Naive thymus-derived CD8-positive, alpha-beta T cell (primary cell): ENCODE results near the gene APOL1. TPM values are rescaled to one million over a fixed set of nuclear protein-coding genes. Genes with fewer than 3 reads are reported as not detected.
"Not testable (repeated sequence)": the region's sequence is repeated elsewhere in the genome, so short reads cannot be mapped to it uniquely, and the experiment has no call there.

ENCODE experiments used
- ATAC-seq, 2 donors: fragments of 150-1000 bp; cut with Tn5 transposase in 1 of 2; sonication (Bioruptor Pico), chemical (Tn5 transposase) in 1 of 2; 1 replicate in 1 of 2; 2 replicates in 1 of 2; pipeline ENCODE4 v1.10.0; 2021; ENCODE audit warnings: mild to moderate bottlenecking in 2 of 2, moderate library complexity in 2 of 2
- POLR2A ChIA-PET: fragments of 350-600 bp; sonication (Branson Sonifier 250); formaldehyde crosslinking; loops from one replicate; lab custom pipeline; 2021; ENCODE audit warnings: antibody characterized with exemption; lab: Charles Lee
- DNase-seq, 10 donors: peaks; one replicate each; pipeline versions ENCODE4 v3.0.0 to v3.0.0-alpha.2; 2020 to 2022
- H3K27ac Mint-ChIP-seq, 10 donors: one replicate each; pipeline ENCODE4 v1.8.0; 2020 to 2022; ENCODE audit warnings: mild to moderate bottlenecking in 10 of 10, mixed read lengths in 10 of 10, moderate library complexity in 4 of 10, inconsistent platforms in 1 of 10
- H3K27me3 Mint-ChIP-seq, 5 donors: one replicate each; pipeline ENCODE4 v1.8.0; 2021 to 2022; ENCODE audit warnings: mixed read lengths in 5 of 5
- H3K36me3 Mint-ChIP-seq, 3 donors: one replicate each; pipeline ENCODE4 v1.8.0; 2020 to 2022; ENCODE audit warnings: mixed read lengths in 3 of 3, mild to moderate bottlenecking in 2 of 3, inconsistent platforms in 1 of 3
- H3K4me1 Mint-ChIP-seq, 4 donors: one replicate each; pipeline ENCODE4 v1.8.0; 2021 to 2022; ENCODE audit warnings: mixed read lengths in 4 of 4
- H3K4me3 Mint-ChIP-seq, 10 donors: one replicate each; pipeline ENCODE4 v1.8.0; 2020 to 2022; ENCODE audit warnings: mild to moderate bottlenecking in 10 of 10, mixed read lengths in 10 of 10, moderate library complexity in 6 of 10, inconsistent platforms in 1 of 10
- H3K9me3 Mint-ChIP-seq, 9 donors: one replicate each; pipeline ENCODE4 v1.8.0; 2020 to 2022; ENCODE audit warnings: mixed read lengths in 9 of 9, mild to moderate bottlenecking in 3 of 9, inconsistent platforms in 1 of 9, moderate library complexity in 1 of 9
- polyA plus RNA-seq, 3 donors: library from polyadenylated mRNA; unstranded; fragments of 300-500 nt; fragmentation: Illumina TruSeq; gene quantifications; one replicate each; pipeline ENCODE4 v1.2.3, GENCODE V29; 2021
- total RNA-seq, 8 experiments: library from RNA in 2 of 8; stranded (reverse) in 2 of 8; gene quantifications; one replicate each; pipeline ENCODE4 v1.2.3 and lab custom pipeline; 2021 to 2026

The APOL1 gene
- total and polyA plus RNA-seq, 5 experiments from 2014 or later: 3.3 to 16.5 (median 11.8) TPM

GRCh38 chr22:36281781-36282327 lies 28.9 kb downstream of the APOL1 start:
- H3K36me3 Mint-ChIP-seq: peaks cover 0 to 69% (median 11%) of the 10 kb centered on the region in 3 donors
- H3K4me1 Mint-ChIP-seq: peaks cover 11 to 30% (median 25%) of the 10 kb centered on the region in 4 donors
- H3K27me3 Mint-ChIP-seq: no peaks in the 10 kb centered on the region
- H3K27ac Mint-ChIP-seq: peak overlapping the region in 4 of 10 donors; percentile 36 to 83 (median 58)
- no peak overlapping the region for H3K4me3 Mint-ChIP-seq
- DNase-seq (no peak), ATAC-seq (no peak)
- POLR2A ChIA-PET: interaction anchor here (0.7 to 1.7 kb wide), 2 partner anchors 7 to 77 kb away, joined by 3 to 12 read pairs; no protein-coding TSS in a partner anchor
- H3K9me3 Mint-ChIP-seq: no peaks in the 10 kb centered on the region

- Mint-ChIP-seq H3K4me3 (no peak overlapping the region), H3K27me3 (no peaks in the 10 kb centered on the region), H3K9me3 (no peaks in the 10 kb centered on the region), H3K36me3 (peaks cover 0 to 74% (median 16%) of the 10 kb centered on the region in 3 donors), H3K27ac (peak overlapping the region in 2 of 10 donors; percentile 7 to 83), H3K4me1 (peaks cover 12 to 30% (median 25%) of the 10 kb centered on the region in 4 donors)
- POLR2A ChIA-PET: no interaction called here
- DNase-seq (peak in 1 of 10 donors; percentile 63), ATAC-seq (no peak)
Measured at GRCh38 chr22:36282328-36282831, 29.4 kb downstream of the APOL1 start.

GRCh38 chr22:36284171-36284571 lies 31.2 kb downstream of the APOL1 start:
- Mint-ChIP-seq H3K4me3 (peak overlapping the region in 1 of 10 donors; percentile 16), H3K27me3 (no peaks in the 10 kb centered on the region), H3K27ac (peak overlapping the region in 7 of 10 donors; percentile 1 to 78 (median 53)), H3K9me3 (no peaks in the 10 kb centered on the region), H3K36me3 (peaks cover 0 to 90% (median 17%) of the 10 kb centered on the region in 3 donors), H3K4me1 (peaks cover 20 to 33% (median 29%) of the 10 kb centered on the region in 4 donors)
- ATAC-seq (no peak), DNase-seq (peak in 1 of 10 donors; percentile 24)
- POLR2A ChIA-PET: interaction anchor here (1.2 to 1.7 kb wide), 3 partner anchors 9 to 44 kb away, joined by 3 to 6 read pairs (median 5); no protein-coding TSS in a partner anchor

GRCh38 chr22:36285017-36285416 lies 32.1 kb downstream of the APOL1 start:
- H3K4me3 Mint-ChIP-seq: no peak overlapping the region
- peaks cover 7 to 93% (median 24%) of the 10 kb centered on the region in 3 donors for H3K36me3 Mint-ChIP-seq
- POLR2A ChIA-PET: interaction anchor here (1.7 to 1.9 kb wide), 2 partner anchors 10 kb away, joined by 6 to 9 read pairs; no protein-coding TSS in a partner anchor
- peak in 1 of 10 donors; percentile 34 for DNase-seq
- peaks cover 24 to 42% (median 37%) of the 10 kb centered on the region in 4 donors for H3K4me1 Mint-ChIP-seq
- peaks cover 0 to 2% (median 0%) of the 10 kb centered on the region in 9 donors for H3K9me3 Mint-ChIP-seq
- ATAC-seq: no peak
- H3K27me3 Mint-ChIP-seq: no peaks in the 10 kb centered on the region
- H3K27ac Mint-ChIP-seq: peak overlapping the region in 2 of 10 donors; percentile 18 to 34

GRCh38 chr22:36285545-36285944 lies 32.6 kb downstream of the APOL1 start:
- POLR2A ChIA-PET: interaction anchor here (1.9 kb wide), 1 partner anchor 9 kb away, joined by 9 read pairs; no protein-coding TSS in a partner anchor
- ATAC-seq (no peak), DNase-seq (peak in 1 of 10 donors; percentile 59)
- peaks cover 0 to 4% (median 0%) of the 10 kb centered on the region in 9 donors for H3K9me3 Mint-ChIP-seq
- H3K27me3 Mint-ChIP-seq: no peaks in the 10 kb centered on the region
- H3K27ac Mint-ChIP-seq: peak overlapping the region in 4 of 10 donors; percentile 22 to 95 (median 70)
- H3K36me3 Mint-ChIP-seq: peaks cover 7 to 92% (median 24%) of the 10 kb centered on the region in 3 donors
- no peak overlapping the region for H3K4me3 Mint-ChIP-seq
- H3K4me1 Mint-ChIP-seq: peaks cover 24 to 44% (median 39%) of the 10 kb centered on the region in 4 donors

- peak overlapping the region; percentile 77 to 95 (median 89) for H3K27ac Mint-ChIP-seq
- DNase-seq (peak; percentile 47 to 72 (median 67)), ATAC-seq (peak; percentile 50 to 58)
- H3K4me1 Mint-ChIP-seq: peaks cover 24 to 46% (median 40%) of the 10 kb centered on the region in 4 donors
- H3K4me3 Mint-ChIP-seq: peak overlapping the region in 6 of 10 donors; percentile 43 to 78 (median 66)
- peaks cover 7 to 90% (median 25%) of the 10 kb centered on the region in 3 donors for H3K36me3 Mint-ChIP-seq
- POLR2A ChIA-PET: interaction anchor here (1.0 to 1.9 kb wide), 4 partner anchors 8 to 15 kb away, joined by 3 to 9 read pairs (median 5); no protein-coding TSS in a partner anchor
- no peaks in the 10 kb centered on the region for H3K27me3 Mint-ChIP-seq
- H3K9me3 Mint-ChIP-seq: peaks cover 0 to 4% (median 0%) of the 10 kb centered on the region in 9 donors
Measured at GRCh38 chr22:36286096-36286957, 33.4 kb downstream of the APOL1 start.

- ATAC-seq (no peak), DNase-seq (no peak)
- Mint-ChIP-seq H3K27ac (peak overlapping the region; percentile 51 to 96 (median 88)), H3K36me3 (peaks cover 12 to 89% (median 34%) of the 10 kb centered on the region in 3 donors), H3K27me3 (no peaks in the 10 kb centered on the region), H3K4me3 (peak overlapping the region in 8 of 10 donors; percentile 18 to 82 (median 46)), H3K4me1 (peaks cover 30 to 58% (median 51%) of the 10 kb centered on the region in 4 donors), H3K9me3 (peaks cover 0 to 12% (median 0%) of the 10 kb centered on the region in 9 donors)
- POLR2A ChIA-PET: interaction anchor here (0.5 to 3.1 kb wide), 8 partner anchors 7 to 254 kb away, joined by 3 to 17 read pairs (median 4); partner anchors contain the start of gene TXN2
Measured at GRCh38 chr22:36287881-36288515, 35.1 kb downstream of the APOL1 start.

- POLR2A ChIA-PET: interaction anchor here (0.5 to 3.1 kb wide), 8 partner anchors 8 to 195 kb away, joined by 3 to 17 read pairs (median 5); partner anchors contain the start of gene TXN2
- no peak for ATAC-seq
- Mint-ChIP-seq H3K27me3 (no peaks in the 10 kb centered on the region), H3K36me3 (peaks cover 12 to 88% (median 34%) of the 10 kb centered on the region in 3 donors), H3K4me1 (peaks cover 30 to 58% (median 51%) of the 10 kb centered on the region in 4 donors), H3K27ac (peak overlapping the region; percentile 88 to 98 (median 95)), H3K4me3 (peak overlapping the region in 8 of 10 donors; percentile 18 to 89 (median 70)), H3K9me3 (peaks cover 0 to 12% (median 0%) of the 10 kb centered on the region in 9 donors)
- no peak for DNase-seq
Measured at GRCh38 chr22:36288571-36289405, 35.9 kb downstream of the APOL1 start.

GRCh38 chr22:36289406-36289870 lies 36.5 kb downstream of the APOL1 start:
- DNase-seq: no peak

GRCh38 chr22:36289948-36290371 lies 37.0 kb downstream of the APOL1 start:
- Mint-ChIP-seq H3K4me1 (peaks cover 27 to 63% (median 55%) of the 10 kb centered on the region in 4 donors), H3K27ac (peak overlapping the region; percentile 88 to 98 (median 95)), H3K9me3 (peaks cover 0 to 12% (median 0%) of the 10 kb centered on the region in 9 donors), H3K4me3 (peak overlapping the region; percentile 36 to 89 (median 82)), H3K36me3 (peaks cover 12 to 89% (median 43%) of the 10 kb centered on the region in 3 donors)
- ATAC-seq (peak; percentile 77 to 90), DNase-seq (peak in 8 of 10 donors; percentile 48 to 81 (median 70))
- not testable (repeated sequence) for H3K27me3 Mint-ChIP-seq
- POLR2A ChIA-PET: interaction anchor here (1.0 to 3.1 kb wide), 5 partner anchors 12 to 88 kb away, joined by 3 to 17 read pairs (median 6); no protein-coding TSS in a partner anchor

More at GRCh38 chr22:36289406-36289870, 36.5 kb downstream of the APOL1 start:
- Mint-ChIP-seq H3K4me1 (peaks cover 27 to 61% (median 55%) of the 10 kb centered on the region in 4 donors), H3K4me3 (peak overlapping the region; percentile 36 to 89 (median 82)), H3K36me3 (peaks cover 12 to 89% (median 38%) of the 10 kb centered on the region in 3 donors), H3K9me3 (peaks cover 0 to 12% (median 0%) of the 10 kb centered on the region in 9 donors), H3K27me3 (no peaks in the 10 kb centered on the region), H3K27ac (peak overlapping the region; percentile 88 to 98 (median 95))
- ATAC-seq: no peak
- POLR2A ChIA-PET: interaction anchor here (0.8 to 3.1 kb wide), 8 partner anchors 9 to 195 kb away, joined by 3 to 17 read pairs (median 4); no protein-coding TSS in a partner anchor
